H4 (cell line): ENCODE results near the gene LGALS9. TPM values are rescaled to one million over a fixed set of nuclear protein-coding genes. Genes with fewer than 3 reads are reported as not detected.
"Not testable (repeated sequence)": the region's sequence is repeated elsewhere in the genome, so short reads cannot be mapped to it uniquely, and the experiment has no call there.

Source experiments
- DNase-seq: peaks from one replicate; pipeline ENCODE4 v3.0.0-alpha.2; 2015; ENCODE audit warnings: low spot score
- total RNA-seq: library from RNA; depleted of rRNA; stranded (reverse); fragments of >200 nt; shearing (Covaris generic); gene quantifications from 2 replicates; pipeline ENCODE4 v1.2.3, GENCODE V29; 2014

Gene LGALS9
- total RNA-seq, 1 experiment from 2014 or later, result 6.6 TPM

- DNase-seq, result not testable (repeated sequence)
Observed at GRCh38 chr17:27629260-27629659, 1.7 kb upstream of the LGALS9 start.

- DNase-seq, result no peak
Observed at GRCh38 chr17:27631411-27631760, 398 bp downstream of the LGALS9 start.

GRCh38 chr17:27631897-27632725 is 1.1 kb downstream of the LGALS9 start:
- DNase-seq, result no peak

- peak; percentile 21 for DNase-seq
Observed at GRCh38 chr17:27632766-27633165, 1.8 kb downstream of the LGALS9 start.

GRCh38 chr17:27633312-27634025 is 2.5 kb downstream of the LGALS9 start:
- DNase-seq, result no peak

- DNase-seq, result no peak
Observed at GRCh38 chr17:27634026-27634335, 3.0 kb downstream of the LGALS9 start.

GRCh38 chr17:27634776-27635175 is 3.8 kb downstream of the LGALS9 start:
- DNase-seq, result no peak

GRCh38 chr17:27635275-27635823 is 4.4 kb downstream of the LGALS9 start:
- DNase-seq, result no peak

GRCh38 chr17:27636005-27636520 is 5.1 kb downstream of the LGALS9 start:
- not testable (repeated sequence) for DNase-seq

- DNase-seq, result not testable (repeated sequence)
Observed at GRCh38 chr17:27637818-27638217, 6.8 kb downstream of the LGALS9 start.

GRCh38 chr17:27638415-27638914 is 7.5 kb downstream of the LGALS9 start:
- not testable (repeated sequence) for DNase-seq

GRCh38 chr17:27640790-27641189 is 9.8 kb downstream of the LGALS9 start:
- DNase-seq, result no peak

GRCh38 chr17:27644586-27644985 is 13.6 kb downstream of the LGALS9 start:
- no peak for DNase-seq

GRCh38 chr17:27645621-27646020 is 14.6 kb downstream of the LGALS9 start:
- DNase-seq, result not testable (repeated sequence)

- no peak for DNase-seq
Observed at GRCh38 chr17:27646232-27646631, 15.2 kb downstream of the LGALS9 start.

- DNase-seq, result no peak
Observed at GRCh38 chr17:27647765-27648164, 16.8 kb downstream of the LGALS9 start.

- DNase-seq, result not testable (repeated sequence)
Observed at GRCh38 chr17:27649111-27649571, 18.2 kb downstream of the LGALS9 start.

GRCh38 chr17:27649929-27650328 is 18.9 kb downstream of the LGALS9 start:
- no peak for DNase-seq

GRCh38 chr17:27650836-27651235 is 19.8 kb downstream of the LGALS9 start:
- DNase-seq, result no peak

- DNase-seq, result peak; percentile 34
Observed at GRCh38 chr17:27651411-27652345, 20.7 kb downstream of the LGALS9 start.

GRCh38 chr17:27653449-27653971 is 22.5 kb downstream of the LGALS9 start:
- DNase-seq, result not testable (repeated sequence)
